IPS DF 6.9 (cell line): ENCODE measurements around the gene CTU2.
A peak's percentile ranks its signal among the peaks of the same experiment; 100 is the strongest.

Experiments
- DNase-seq: peaks from one replicate; pipeline ENCODE4 v3.0.0-alpha.2; 2013; ENCODE audit warnings: low read depth, low spot score
- H3K27ac ChIP-seq: one replicate; pipeline ENCODE4 v1.5.1; 2013; ENCODE audit warnings: low read length, control low read depth
- H3K27me3 ChIP-seq: 2 replicates; pipeline ENCODE4 v1.6.1; 2013; ENCODE audit warnings: mild to moderate bottlenecking, low read length; ENCODE audit not compliant: control insufficient read depth, insufficient read depth
- H3K36me3 ChIP-seq: 2 replicates; pipeline ENCODE4 v1.6.1; 2013; ENCODE audit warnings: low read length; ENCODE audit not compliant: control insufficient read depth, insufficient read depth
- H3K4me1 ChIP-seq: 2 replicates; pipeline ENCODE4 v1.6.1; 2013; ENCODE audit warnings: low read length; ENCODE audit not compliant: control insufficient read depth, insufficient read depth
- H3K4me3 ChIP-seq: 2 replicates; pipeline ENCODE4 v1.5.1; 2013; ENCODE audit warnings: mild to moderate bottlenecking, low read length
- H3K9me3 ChIP-seq: 2 replicates; pipeline ENCODE4 v1.6.1; 2013; ENCODE audit warnings: low read length, inconsistent platforms; ENCODE audit not compliant: control insufficient read depth, insufficient read depth
- WGBS: extraction: QIAGEN DNeasy Blood & Tissue Kit; methylation state at CpG from one replicate; pipeline ENCODE4 v1.1.7; 2013; ENCODE audit warnings: mixed read lengths, missing lambda C conversion rate; ENCODE audit not compliant: insufficient read length, insufficient coverage; 5-methylcytosine and 5-hydroxymethylcytosine counted together

Gene CTU2

DNA sequence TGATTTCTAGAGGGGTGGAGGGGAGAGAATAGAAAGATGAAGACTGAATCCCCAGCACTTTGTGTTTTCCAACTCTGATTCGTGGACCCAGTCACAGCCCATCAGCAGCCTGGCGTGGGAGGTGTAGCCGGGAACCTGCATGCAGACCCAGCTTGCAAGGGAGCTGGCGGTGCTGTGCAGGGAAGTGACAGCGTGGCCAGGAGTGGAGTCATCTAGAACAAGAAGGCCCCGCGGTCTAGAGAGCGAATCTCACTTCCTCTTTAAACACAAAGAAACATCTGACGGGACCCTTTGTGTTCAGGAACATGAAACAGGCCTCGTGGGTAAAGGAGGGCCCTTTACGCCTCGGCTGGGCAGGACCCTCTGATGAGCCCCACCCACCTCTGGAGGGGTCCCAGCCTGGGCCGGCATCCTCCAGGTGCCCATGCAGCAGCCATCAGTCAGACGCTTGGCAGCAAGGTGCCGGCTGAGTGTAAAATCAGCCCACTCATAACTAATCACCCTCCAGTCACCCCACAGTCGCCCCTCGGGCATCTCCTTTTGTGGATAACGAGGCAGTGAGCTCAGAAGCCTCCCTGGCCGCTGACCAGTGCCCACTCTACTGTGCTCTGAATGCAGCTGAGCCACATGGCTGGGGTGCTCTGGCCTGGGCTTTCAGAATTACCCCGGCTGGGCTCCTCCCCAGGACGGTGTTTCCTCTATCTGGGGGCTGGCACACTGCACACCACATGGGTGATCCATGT is 24.4 kb upstream of the CTU2 start:
- no peaks in the 10 kb centered on the region for H3K27me3 ChIP-seq

DNA sequence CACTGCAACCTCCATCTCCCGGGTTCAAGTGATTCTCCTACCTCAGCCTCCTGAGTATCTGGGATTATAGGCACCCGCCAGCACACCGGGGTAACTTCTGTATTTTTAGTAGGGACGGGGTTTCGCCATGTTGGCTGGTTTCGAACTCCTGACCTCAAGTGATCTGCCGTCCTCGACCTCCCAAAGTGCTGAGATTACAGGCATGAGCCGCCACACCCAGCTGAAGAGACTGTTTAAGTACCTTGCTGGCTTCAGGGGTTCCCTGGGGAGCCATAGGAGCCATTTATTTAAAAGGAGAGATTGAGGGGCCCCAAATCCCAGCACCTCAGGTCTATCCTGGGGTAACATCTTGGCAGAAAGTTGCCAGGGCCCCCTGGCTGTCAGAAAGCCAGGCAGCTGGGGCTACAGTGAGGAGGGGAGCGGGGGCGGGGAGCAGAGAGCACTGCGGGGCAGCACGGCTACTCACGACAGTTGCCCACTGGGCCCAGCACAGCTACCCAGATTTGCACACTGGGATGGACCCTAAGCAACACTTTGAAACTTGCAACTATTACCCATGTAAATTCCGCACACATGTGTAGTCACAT is 21.6 kb upstream of the CTU2 start:
- peaks cover 2% of the 10 kb centered on the region; the same call in 1 of the 2 replicates for H3K4me1 ChIP-seq

More for the DNA sequence above, 24.4 kb upstream of the CTU2 start:
- no peak overlapping the region for H3K4me3 ChIP-seq
- H3K27ac ChIP-seq, result no peak overlapping the region
- H3K4me1 ChIP-seq, result peaks cover 2% of the 10 kb centered on the region; the same call in 1 of the 2 replicates
- WGBS, result no CpG with 5 or more reads among the region's 21 CpGs
- no peak for DNase-seq
- H3K9me3 ChIP-seq, result no peaks in the 10 kb centered on the region
- H3K36me3 ChIP-seq, result no peaks in the 10 kb centered on the region; the same call in 1 of the 2 replicates

DNA sequence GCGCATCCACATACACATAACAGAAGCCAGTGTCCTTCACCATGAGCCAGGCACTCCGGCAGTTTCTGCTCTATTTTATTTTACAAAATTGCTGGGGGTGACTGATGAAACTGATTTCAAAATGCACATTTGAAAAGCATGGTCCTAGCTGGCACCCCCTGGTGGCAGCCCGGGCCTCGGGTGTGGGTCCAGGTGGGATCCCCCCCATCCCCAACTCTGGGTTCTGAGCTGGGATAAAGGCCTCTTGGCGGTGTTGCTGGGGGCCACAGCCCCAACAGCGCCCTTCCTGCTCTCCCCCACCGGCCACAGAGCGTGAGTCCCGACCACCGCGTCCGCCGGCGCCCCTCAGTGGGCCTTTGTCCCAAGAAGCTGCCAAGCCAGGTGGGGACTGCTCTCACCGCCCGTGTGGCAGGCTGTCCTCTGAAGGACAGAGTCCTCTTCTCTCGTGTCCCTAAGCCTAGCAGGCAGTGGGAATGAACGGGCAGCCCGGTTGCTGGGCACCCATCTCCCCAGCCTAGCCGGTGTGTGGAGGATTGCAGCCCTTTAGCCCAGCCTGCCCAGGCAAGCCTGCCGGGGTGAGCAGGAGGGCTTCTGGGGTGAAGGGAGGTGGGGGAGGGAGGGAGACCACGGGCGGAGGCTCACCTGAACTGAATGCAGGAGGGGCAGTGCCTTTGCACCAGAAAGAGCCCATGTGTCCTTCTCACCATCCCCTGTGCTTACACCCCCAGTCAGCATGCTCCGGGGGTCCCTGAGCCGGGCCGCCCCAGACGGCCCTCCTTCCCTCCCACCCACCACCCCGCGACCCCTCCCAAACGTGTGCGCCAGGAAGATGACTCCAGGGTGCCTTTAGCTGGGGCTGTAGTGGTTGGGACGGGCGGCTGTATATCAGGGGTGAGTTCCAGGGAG is 20.9 kb upstream of the CTU2 start:
- Histone ChIP-seq H3K9me3 (no peaks in the 10 kb centered on the region), H3K27me3 (no peaks in the 10 kb centered on the region), H3K4me3 (peak overlapping the region; percentile 58; the same call in 1 of the 2 replicates), H3K4me1 (peaks cover 2% of the 10 kb centered on the region; the same call in 1 of the 2 replicates), H3K36me3 (no peaks in the 10 kb centered on the region; the same call in 1 of the 2 replicates), H3K27ac (no peak overlapping the region)
- WGBS, result no CpG with 5 or more reads among the region's 33 CpGs
- no peak for DNase-seq

More for the DNA sequence above, 21.6 kb upstream of the CTU2 start:
- Histone ChIP-seq H3K9me3 (no peaks in the 10 kb centered on the region), H3K27me3 (no peaks in the 10 kb centered on the region), H3K36me3 (no peaks in the 10 kb centered on the region; the same call in 1 of the 2 replicates), H3K4me3 (no peak overlapping the region), H3K27ac (no peak overlapping the region)
- no peak for DNase-seq
- WGBS, result no CpG with 5 or more reads among the region's 15 CpGs

DNA sequence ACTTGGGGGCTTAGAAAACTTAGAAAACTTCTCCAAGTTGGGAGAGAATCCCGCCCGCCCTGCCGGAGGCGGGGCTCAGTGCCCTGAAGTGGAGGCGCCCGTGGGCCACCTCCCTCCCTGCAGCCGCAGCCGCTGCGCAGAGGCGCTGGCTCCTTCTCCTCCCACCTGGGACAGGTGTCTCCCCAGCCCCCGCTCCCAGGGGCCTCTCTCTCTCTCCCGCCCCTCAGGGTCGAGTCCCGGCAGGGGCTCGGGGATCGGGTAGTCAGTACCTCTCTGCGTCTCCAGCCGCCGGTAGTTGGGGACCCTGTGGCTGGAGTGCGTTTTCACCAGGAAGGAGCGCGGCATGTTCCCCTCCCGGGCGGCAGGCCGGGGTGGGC is 20.3 kb upstream of the CTU2 start:
- no peak for DNase-seq

DNA sequence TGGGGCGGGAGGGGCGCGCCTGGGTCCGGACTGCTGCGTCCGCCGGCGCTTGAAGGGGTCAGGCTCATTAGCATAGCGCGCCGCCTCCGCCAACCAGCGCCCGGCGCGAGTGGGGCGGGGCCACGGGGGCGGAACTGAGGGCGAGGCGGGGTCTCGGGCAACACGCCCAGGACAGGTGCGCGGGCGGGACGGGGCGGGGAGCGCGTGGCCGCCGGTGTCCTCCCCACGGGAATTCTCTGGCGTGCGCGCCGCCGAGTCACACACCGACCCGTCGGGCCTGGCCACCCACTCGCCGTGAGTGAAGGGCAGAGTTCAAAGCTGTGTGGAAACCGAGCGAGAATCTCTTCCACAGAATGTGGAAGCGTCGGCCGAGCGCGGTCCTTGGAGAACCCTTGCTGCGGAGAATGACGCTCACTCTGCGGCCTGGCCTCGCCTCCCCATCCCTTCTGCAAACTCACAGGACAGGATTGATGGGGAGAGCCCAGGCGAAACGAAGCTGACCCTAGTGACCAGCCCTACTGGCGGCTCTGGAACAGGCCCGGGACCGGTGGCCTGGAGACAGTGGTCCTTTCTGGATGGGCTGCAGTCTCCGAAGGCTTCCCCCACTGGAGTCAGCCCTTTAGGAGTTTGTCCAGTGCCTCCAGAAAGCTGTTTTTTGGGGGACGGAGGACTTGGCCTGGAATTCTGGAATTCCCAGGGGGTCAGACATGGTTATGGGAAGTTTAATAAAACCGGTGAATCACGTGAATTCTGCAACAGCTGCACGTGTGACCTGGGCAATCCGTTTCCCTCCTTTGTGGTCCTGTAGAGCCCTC is 19.7 kb upstream of the CTU2 start, which contains the start of gene SNAI3:
TSS of gene SNAI3 (minus strand) at position 69 of the 815 bp plus-strand sequence. CDS start 101 bp downstream, outside the sequence.
- DNase-seq, result no peak
- H3K4me3 ChIP-seq, result peak within 1 kb of the TSS; percentile 58; the same call in 1 of the 2 replicates
- peaks cover 2% of the 10 kb centered on the region; the same call in 1 of the 2 replicates for H3K4me1 ChIP-seq
- H3K27ac ChIP-seq, result no peak within 1 kb of the TSS
- H3K27me3 ChIP-seq, result no peaks in the 10 kb centered on the region
- no peaks in the 10 kb centered on the region; the same call in 1 of the 2 replicates for H3K36me3 ChIP-seq
- WGBS, result no CpG with 5 or more reads among the region's 65 CpGs
- no peaks in the 10 kb centered on the region for H3K9me3 ChIP-seq

More for the DNA sequence above, 20.3 kb upstream of the CTU2 start:
- no peaks in the 10 kb centered on the region for H3K9me3 ChIP-seq
- WGBS, result no CpG with 5 or more reads among the region's 25 CpGs
- no peak overlapping the region for H3K27ac ChIP-seq
- H3K27me3 ChIP-seq, result no peaks in the 10 kb centered on the region
- peak overlapping the region; percentile 58; the same call in 1 of the 2 replicates for H3K4me3 ChIP-seq
- H3K4me1 ChIP-seq, result peaks cover 2% of the 10 kb centered on the region; the same call in 1 of the 2 replicates
- H3K36me3 ChIP-seq, result no peaks in the 10 kb centered on the region; the same call in 1 of the 2 replicates

DNA sequence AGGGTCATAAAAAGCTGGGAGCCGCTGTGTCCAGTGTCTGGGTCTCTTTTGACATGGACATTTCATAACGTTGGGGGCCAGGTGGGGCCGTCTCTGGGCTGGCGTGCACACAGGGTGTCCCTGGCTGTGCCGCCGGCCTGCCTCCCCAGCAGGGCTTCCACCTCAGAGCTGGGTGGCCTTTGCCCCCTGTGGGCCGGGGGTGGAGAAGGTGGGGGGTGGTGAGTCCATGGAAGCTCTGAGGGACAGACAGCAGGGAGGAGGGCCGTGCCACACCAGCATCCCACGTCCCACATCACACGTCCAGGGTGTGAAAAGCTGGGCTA is 19.1 kb upstream of the CTU2 start:
- DNase-seq, result no peak
- Histone ChIP-seq H3K36me3 (no peaks in the 10 kb centered on the region; the same call in 1 of the 2 replicates), H3K4me3 (no peak overlapping the region), H3K9me3 (no peaks in the 10 kb centered on the region), H3K27me3 (no peaks in the 10 kb centered on the region), H3K4me1 (peaks cover 2% of the 10 kb centered on the region; the same call in 1 of the 2 replicates), H3K27ac (no peak overlapping the region)
- no CpG with 5 or more reads among the region's 10 CpGs for WGBS

DNA sequence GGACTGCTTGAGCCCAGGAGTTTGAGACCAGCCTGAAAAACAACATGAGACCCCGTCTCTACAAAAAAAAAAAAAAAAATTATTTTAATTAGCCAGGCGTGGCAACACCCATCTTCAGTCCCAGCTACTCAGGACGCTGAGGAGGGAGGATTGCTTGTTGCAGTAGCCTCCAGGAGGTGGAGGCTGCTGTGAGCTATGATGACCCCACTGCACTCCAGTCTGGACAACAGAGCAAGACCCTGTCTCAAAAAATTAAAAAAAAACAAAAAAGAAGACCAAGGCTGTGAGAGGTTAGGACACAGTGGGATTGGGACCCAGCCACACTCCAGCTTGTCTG is 18.7 kb upstream of the CTU2 start:
- H3K27me3 ChIP-seq, result no peaks in the 10 kb centered on the region
- no peaks in the 10 kb centered on the region; the same call in 1 of the 2 replicates for H3K36me3 ChIP-seq
- WGBS, result no CpG with 5 or more reads among the region's 3 CpGs
- H3K27ac ChIP-seq, result no peak overlapping the region
- DNase-seq, result no peak
- H3K4me3 ChIP-seq, result no peak overlapping the region
- peaks cover 2% of the 10 kb centered on the region; the same call in 1 of the 2 replicates for H3K4me1 ChIP-seq
- H3K9me3 ChIP-seq, result no peaks in the 10 kb centered on the region

DNA sequence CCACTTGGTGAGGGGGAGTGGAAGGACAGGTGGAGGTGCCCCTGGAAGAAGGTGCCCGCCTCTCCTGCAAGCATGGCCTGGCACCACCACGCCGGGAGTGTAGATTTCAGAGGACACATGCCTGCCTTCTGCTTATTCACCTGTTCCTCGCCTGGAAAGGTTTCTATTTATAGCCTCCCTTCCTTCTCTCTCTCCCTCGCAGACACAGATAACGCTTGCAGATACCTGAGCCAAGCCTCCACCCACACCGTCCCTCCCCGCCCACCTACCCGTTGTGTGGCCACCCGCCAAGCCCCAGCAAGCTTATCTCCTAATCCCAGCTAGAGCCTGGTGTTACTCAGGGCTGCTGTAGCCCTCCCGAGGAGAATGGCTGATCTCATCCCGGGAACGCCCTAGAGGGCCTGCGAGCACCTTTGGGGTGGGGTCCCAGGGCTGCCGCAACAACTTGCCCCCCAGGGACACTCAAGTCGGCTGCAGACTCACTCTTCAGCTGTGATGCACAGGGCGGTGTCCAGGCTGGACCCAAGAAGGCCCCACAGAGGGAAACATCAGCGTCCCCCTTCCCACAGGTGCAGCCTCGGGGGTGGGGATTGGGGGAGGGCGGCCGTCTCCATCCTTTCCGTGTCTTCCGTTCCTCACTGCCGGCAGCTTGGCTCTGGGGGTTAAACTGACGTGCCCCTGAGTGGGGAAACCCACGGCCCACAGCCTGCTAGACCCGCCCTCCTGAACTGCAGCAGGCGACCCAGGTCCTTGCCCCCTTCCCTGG is 18.1 kb upstream of the CTU2 start:
- Histone ChIP-seq H3K4me1 (peaks cover 2% of the 10 kb centered on the region; the same call in 1 of the 2 replicates), H3K36me3 (no peaks in the 10 kb centered on the region; the same call in 1 of the 2 replicates), H3K4me3 (no peak overlapping the region), H3K27ac (no peak overlapping the region), H3K9me3 (no peaks in the 10 kb centered on the region), H3K27me3 (no peaks in the 10 kb centered on the region)
- DNase-seq, result no peak
- no CpG with 5 or more reads among the region's 28 CpGs for WGBS
